Adrenal gland (tissue), 5 donors: ENCODE data around the gene KAZALD1.

Experiments used
- POLR2A ChIP-seq, 2 donors: fragments of 450-650 bp; IDR thresholded peaks; one replicate each; pipeline ENCODE4 v1.6.1; 2017; ENCODE audit warnings: antibody characterized with exemption in 2 of 2, mild to moderate bottlenecking in 2 of 2, moderate library complexity in 1 of 2
- TF ChIP-seq, protein P1 (sequence below), 6 experiments: fragments of 450-650 bp in 4 of 6; fragments of 200-600 bp in 2 of 6; sonication (generic) in 1 of 6; IDR thresholded peaks; 1 replicate in 5 of 6; 2 replicates in 1 of 6; pipeline versions ENCODE4 v1.5.1 to v1.8.0; 2016 to 2021; ENCODE audit warnings: antibody characterized with exemption in 6 of 6, mild to moderate bottlenecking in 2 of 6, moderate library complexity in 1 of 6
- donor health status: DM: no; HTN: no; CAD: no.

DNA sequence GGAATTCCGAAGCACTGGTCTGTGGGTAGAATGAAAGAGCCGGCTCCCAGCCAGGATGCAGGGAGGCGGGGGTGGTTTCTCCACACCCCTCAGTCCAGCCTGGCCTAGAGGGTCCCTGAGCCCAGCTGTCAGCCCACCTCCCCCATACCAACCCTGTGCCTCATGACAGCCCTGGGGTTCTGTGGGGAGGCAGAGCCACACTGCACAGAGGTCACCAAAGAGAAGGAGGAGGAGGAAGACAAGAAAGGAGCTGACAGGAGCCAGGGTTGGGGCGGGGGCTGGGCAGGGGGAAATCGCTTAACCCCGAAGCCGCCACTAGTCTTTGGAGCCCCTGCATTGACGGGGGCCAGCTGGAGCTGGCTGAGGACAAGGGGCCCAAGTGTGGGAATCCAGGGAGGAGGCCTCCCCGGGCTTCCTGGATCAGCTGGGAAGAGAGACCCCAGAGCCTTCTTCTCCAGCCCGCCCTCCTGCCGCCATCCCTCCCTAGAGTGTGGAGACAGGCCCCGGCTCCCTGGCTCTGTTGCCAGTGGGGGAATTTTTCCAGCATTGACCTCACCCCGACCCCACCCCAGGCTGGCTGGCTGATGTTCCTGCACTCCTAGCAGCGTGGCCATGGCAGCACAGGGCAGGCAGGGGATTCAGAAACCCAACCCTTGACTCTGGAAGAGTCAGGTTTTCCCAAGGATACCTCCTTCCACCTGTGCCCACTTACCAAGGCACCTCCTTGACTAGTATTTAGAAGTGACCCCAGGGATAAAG is 32.5 kb downstream of the KAZALD1 start:
- TF ChIP-seq, protein P1, sequence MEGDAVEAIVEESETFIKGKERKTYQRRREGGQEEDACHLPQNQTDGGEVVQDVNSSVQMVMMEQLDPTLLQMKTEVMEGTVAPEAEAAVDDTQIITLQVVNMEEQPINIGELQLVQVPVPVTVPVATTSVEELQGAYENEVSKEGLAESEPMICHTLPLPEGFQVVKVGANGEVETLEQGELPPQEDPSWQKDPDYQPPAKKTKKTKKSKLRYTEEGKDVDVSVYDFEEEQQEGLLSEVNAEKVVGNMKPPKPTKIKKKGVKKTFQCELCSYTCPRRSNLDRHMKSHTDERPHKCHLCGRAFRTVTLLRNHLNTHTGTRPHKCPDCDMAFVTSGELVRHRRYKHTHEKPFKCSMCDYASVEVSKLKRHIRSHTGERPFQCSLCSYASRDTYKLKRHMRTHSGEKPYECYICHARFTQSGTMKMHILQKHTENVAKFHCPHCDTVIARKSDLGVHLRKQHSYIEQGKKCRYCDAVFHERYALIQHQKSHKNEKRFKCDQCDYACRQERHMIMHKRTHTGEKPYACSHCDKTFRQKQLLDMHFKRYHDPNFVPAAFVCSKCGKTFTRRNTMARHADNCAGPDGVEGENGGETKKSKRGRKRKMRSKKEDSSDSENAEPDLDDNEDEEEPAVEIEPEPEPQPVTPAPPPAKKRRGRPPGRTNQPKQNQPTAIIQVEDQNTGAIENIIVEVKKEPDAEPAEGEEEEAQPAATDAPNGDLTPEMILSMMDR (IDR thresholded peaks at IDR 0.05), result no peak
- no peak for TF ChIP-seq POLR2A (IDR thresholded peaks at IDR 0.05)
